ENCODE data around the gene KCNJ15.

- TF ChIP-seq POLR2AphosphoS5 (IDR thresholded peaks at IDR 0.05) (no peak), POLR2A (IDR thresholded peaks at IDR 0.05) (no peak), CTCF (IDR thresholded peaks at IDR 0.05 in 8 of 11, conservative IDR thresholded peaks at IDR 0.05 in 3 of 11) (no peak)
Observed at GRCh38 chr21:38310646-38311485, 54.1 kb downstream of the KCNJ15 start.

Measured in spleen (tissue), 7 donors.